HCT116 (cell line): ENCODE data around the gene XPA. TPM values are rescaled to one million over a fixed set of nuclear protein-coding genes. Genes with fewer than 3 reads are reported as not detected.
A peak's percentile ranks its signal among the peaks of the same experiment; 100 is the strongest.

ENCODE experiments used
- ATAC-seq: fragments of 200-7000 bp; cut with Tn5 transposase; 2 replicates; pipeline ENCODE4 v1.9.1; 2020; ENCODE audit warnings: mild to moderate bottlenecking, moderate library complexity
- BruUV-seq: library from RNA; stranded (reverse); fragments of 400-500 nt; replicated peaks from 2 replicates; lab custom pipeline; 2021; lab: Mats Ljungman, UMichigan
- CTCF ChIA-PET: fragments of 300-600 bp; sonication (Branson Sonifier 250); formaldehyde crosslinking; loops from one replicate; lab custom pipeline; 2021; ENCODE audit warnings: antibody characterized with exemption; lab: Charles Lee
- POLR2A ChIA-PET: fragments of 300-600, 350-600 bp; sonication (Branson Sonifier 250); formaldehyde crosslinking; loops from one replicate; lab custom pipeline; 2021; ENCODE audit warnings: antibody characterized with exemption; lab: Charles Lee
- RAD21 ChIA-PET, 2 experiments: fragments of 300-600 bp; sonication (Branson Sonifier 250); formaldehyde crosslinking; loops; one replicate each; lab custom pipeline; 2023; ENCODE audit warnings: low total read pairs in 2 of 2; ENCODE audit not compliant: uncharacterized antibody in 2 of 2, unreplicated experiment in 2 of 2, low non-redundant PET in 1 of 2; lab: Charles Lee
- DNase-seq: peaks from one replicate; pipeline ENCODE4 v3.0.0-alpha.2; 2010; ENCODE audit warnings: low read depth, low spot score
- H2AFZ ChIP-seq: fragments of 200-600 bp; shearing (Covaris generic), sonication (generic); 2 replicates; pipeline ENCODE4 v1.6.1; 2017; ENCODE audit warnings: low read depth, mixed run types, mixed read lengths, antibody characterized with exemption, low read length; ENCODE audit not compliant: poor library complexity, severe bottlenecking
- H3K27ac ChIP-seq: 2 replicates; pipeline ENCODE4 v1.5.1; 2012; ENCODE audit warnings: low read depth, low read length
- H3K27me3 ChIP-seq: fragments of 200-600 bp; sonication (generic); 2 replicates; pipeline ENCODE4 v1.6.1; 2016; ENCODE audit warnings: mixed run types, low read length, mixed read lengths; ENCODE audit not compliant: insufficient read depth
- H3K36me3 ChIP-seq, 2 experiments: fragments of 200-500 bp in 1 of 2; fragments of 200-600 bp in 1 of 2; sonication (Bioruptor generic) in 1 of 2; sonication (generic) in 1 of 2; 2 replicates each; pipeline versions ENCODE4 v1.5.1 to v1.6.1; 2014 to 2016; ENCODE audit warnings: low read length in 2 of 2, inconsistent platforms in 1 of 2, mixed read lengths in 1 of 2, mixed run types in 1 of 2; ENCODE audit not compliant: insufficient read depth in 2 of 2, control insufficient read depth in 1 of 2
- H3K4me1 ChIP-seq, 2 experiments: fragments of 200-600 bp in 1 of 2; sonication (generic) in 1 of 2; 2 replicates each; pipeline versions ENCODE4 v1.5.1 to v1.6.1; 2012 to 2017; ENCODE audit warnings: low read length in 2 of 2, inconsistent platforms in 1 of 2, mild to moderate bottlenecking in 1 of 2, mixed read lengths in 1 of 2, mixed run types in 1 of 2, moderate library complexity in 1 of 2; ENCODE audit not compliant: insufficient read depth in 2 of 2, control insufficient read depth in 1 of 2
- H3K4me2 ChIP-seq: fragments of 200-600 bp; sonication (generic); 2 replicates; pipeline ENCODE4 v1.6.1; 2017; ENCODE audit warnings: mixed run types, low read length, mixed read lengths
- H3K4me3 ChIP-seq, 2 experiments: fragments of 200-600 bp in 1 of 2; sonication (generic) in 1 of 2; replicated peaks in 1 of 2; 2 replicates each; pipeline ENCODE4 v1.5.1; 2011 to 2016; ENCODE audit warnings: low read length in 2 of 2, control low read depth in 1 of 2, low read depth in 1 of 2, mild to moderate bottlenecking in 1 of 2, mixed read lengths in 1 of 2, mixed run types in 1 of 2
- H3K79me2 ChIP-seq: fragments of 200-600 bp; sonication (generic); 2 replicates; pipeline ENCODE4 v1.6.1; 2017; ENCODE audit warnings: mild to moderate bottlenecking, mixed run types, low read length, moderate library complexity, mixed read lengths; ENCODE audit not compliant: insufficient read depth
- H3K9ac ChIP-seq: fragments of 200-600 bp; sonication (generic); 2 replicates; pipeline ENCODE4 v1.6.1; 2016; ENCODE audit warnings: low read length, mixed read lengths
- H3K9me2 ChIP-seq: fragments of 200-600 bp; sonication (generic), shearing (Covaris generic); 2 replicates; pipeline ENCODE4 v1.6.1; 2017; ENCODE audit warnings: mixed run types, mild to moderate bottlenecking, moderate library complexity; ENCODE audit not compliant: insufficient read depth
- H3K9me3 ChIP-seq, 2 experiments: fragments of 200-500 bp in 1 of 2; fragments of 200-600 bp in 1 of 2; sonication (Bioruptor generic) in 1 of 2; sonication (generic) in 1 of 2; 2 replicates each; pipeline ENCODE4 v1.6.1; 2014 to 2017; ENCODE audit warnings: low read length in 2 of 2, mixed read lengths in 2 of 2, inconsistent platforms in 1 of 2, low read depth in 1 of 2, mild to moderate bottlenecking in 1 of 2, mixed run types in 1 of 2, moderate library complexity in 1 of 2; ENCODE audit not compliant: control insufficient read depth in 1 of 2, insufficient read depth in 1 of 2
- H4K20me1 ChIP-seq: fragments of 200-600 bp; sonication (generic), shearing (Covaris generic); 2 replicates; pipeline ENCODE4 v1.6.1; 2017; ENCODE audit warnings: mixed run types, mild to moderate bottlenecking, moderate library complexity; ENCODE audit not compliant: insufficient read depth
- ATF3 ChIP-seq: IDR thresholded peaks from 2 replicates; pipeline ENCODE4 v1.6.1; 2012
- CBX3 ChIP-seq: IDR thresholded peaks from 2 replicates; pipeline ENCODE4 v1.6.1; 2012; ENCODE audit warnings: low read depth
- CEBPB ChIP-seq: IDR thresholded peaks from 2 replicates; pipeline ENCODE4 v1.6.1; 2012; ENCODE audit warnings: low read depth
- EGR1 ChIP-seq: IDR thresholded peaks from 2 replicates; pipeline ENCODE4 v1.6.1; 2012; ENCODE audit warnings: low read depth
- EZH2 ChIP-seq: fragments of 200-600 bp; sonication (generic); IDR thresholded peaks from 2 replicates; pipeline ENCODE4 v1.6.1; 2017; ENCODE audit warnings: antibody characterized with exemption, mixed run types
- POLR2AphosphoS5 ChIP-seq: IDR thresholded peaks from 2 replicates; pipeline ENCODE4 v1.6.1; 2011; ENCODE audit warnings: mild to moderate bottlenecking, low read depth, low read length, moderate library complexity
- RAD21 ChIP-seq: IDR thresholded peaks from 2 replicates; pipeline ENCODE4 v1.6.1; 2012; ENCODE audit warnings: low read depth, mild to moderate bottlenecking
- REST ChIP-seq: IDR thresholded peaks from 2 replicates; pipeline ENCODE4 v1.6.1; 2012; ENCODE audit warnings: low read depth
- SIN3A ChIP-seq: IDR thresholded peaks from 2 replicates; pipeline ENCODE4 v1.6.1; 2012; ENCODE audit warnings: low read depth
- SP1 ChIP-seq: IDR thresholded peaks from 2 replicates; pipeline ENCODE4 v1.6.1; 2012; ENCODE audit warnings: low read depth
- TCF7L2 ChIP-seq: IDR thresholded peaks from 2 replicates; pipeline ENCODE4 v1.7.0; 2011; ENCODE audit warnings: borderline replicate concordance, inconsistent platforms; ENCODE audit not compliant: insufficient read depth, insufficient read length; ENCODE audit errors: extremely low read depth
- YY1 ChIP-seq: IDR thresholded peaks from 2 replicates; pipeline ENCODE4 v1.6.1; 2011; ENCODE audit warnings: low read length, low read depth, moderate library complexity, mild to moderate bottlenecking; ENCODE audit not compliant: insufficient replicate concordance; ENCODE audit errors: extremely low read depth
- ZFX ChIP-seq: fragments of 450-650 bp; IDR thresholded peaks from 2 replicates; pipeline ENCODE4 v1.6.1; 2017
- ZNF274 ChIP-seq: fragments of 200-500 bp; sonication (Bioruptor generic); IDR thresholded peaks from 2 replicates; pipeline ENCODE4 v1.6.1; 2014; ENCODE audit warnings: mild to moderate bottlenecking, low read depth, low read length, inconsistent platforms
- intact Hi-C: fragments of 100-400 bp; cut with micrococcal nuclease; formaldehyde crosslinking; loops from 2 replicates; pipeline ENCODE4 v1.10.0; 2022
- total RNA-seq: library from RNA; stranded (reverse); gene quantifications from one replicate; pipeline ENCODE4 v1.2.1, GENCODE V29; 2021; ENCODE audit not compliant: unreplicated experiment
- TF ChIP-seq, protein P1 (sequence below): IDR thresholded peaks from 2 replicates; pipeline ENCODE4 v1.6.1; 2011; ENCODE audit warnings: mild to moderate bottlenecking, low read length, moderate library complexity; ENCODE audit not compliant: insufficient replicate concordance; ENCODE audit errors: extremely low read depth
- TF ChIP-seq, protein P2 (sequence below): IDR thresholded peaks from 2 replicates; pipeline ENCODE4 v1.6.1; 2012

XPA gene
- total RNA-seq, 1 experiment from 2014 or later, result 9.3 TPM

GRCh38 chr9:97632985-97633858 lies 63.9 kb downstream of the XPA start, which contains the start of the genes NCBP1 and TSTD2 (continued):
- TF ChIP-seq, protein P1, sequence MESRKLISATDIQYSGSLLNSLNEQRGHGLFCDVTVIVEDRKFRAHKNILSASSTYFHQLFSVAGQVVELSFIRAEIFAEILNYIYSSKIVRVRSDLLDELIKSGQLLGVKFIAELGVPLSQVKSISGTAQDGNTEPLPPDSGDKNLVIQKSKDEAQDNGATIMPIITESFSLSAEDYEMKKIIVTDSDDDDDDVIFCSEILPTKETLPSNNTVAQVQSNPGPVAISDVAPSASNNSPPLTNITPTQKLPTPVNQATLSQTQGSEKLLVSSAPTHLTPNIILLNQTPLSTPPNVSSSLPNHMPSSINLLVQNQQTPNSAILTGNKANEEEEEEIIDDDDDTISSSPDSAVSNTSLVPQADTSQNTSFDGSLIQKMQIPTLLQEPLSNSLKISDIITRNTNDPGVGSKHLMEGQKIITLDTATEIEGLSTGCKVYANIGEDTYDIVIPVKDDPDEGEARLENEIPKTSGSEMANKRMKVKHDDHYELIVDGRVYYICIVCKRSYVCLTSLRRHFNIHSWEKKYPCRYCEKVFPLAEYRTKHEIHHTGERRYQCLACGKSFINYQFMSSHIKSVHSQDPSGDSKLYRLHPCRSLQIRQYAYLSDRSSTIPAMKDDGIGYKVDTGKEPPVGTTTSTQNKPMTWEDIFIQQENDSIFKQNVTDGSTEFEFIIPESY, result no peak
- peak; percentile 83 for TF ChIP-seq SP1
- TF ChIP-seq EZH2, result no peak
- TF ChIP-seq CBX3, result no peak; the same call in 1 of the 2 replicates
- no peak for TF ChIP-seq RAD21
- TF ChIP-seq, all 23 proteins: peak for 10

- intact Hi-C loops, result loop anchor here (5.0 kb wide), 1 partner anchor 1375 kb away; no protein-coding TSS in a partner anchor
- Histone ChIP-seq H3K9me3 (no peaks in the 10 kb centered on the region), H2AFZ (no peak overlapping the region), H3K4me2 (peak overlapping the region; percentile 81), H3K79me2 (peaks cover 67% of the 10 kb centered on the region), H3K36me3 (no peaks in the 10 kb centered on the region), H3K4me1 (peaks cover 9 to 15% of the 10 kb centered on the region in 2 experiments; a peak in 2 of 4 replicates), H4K20me1 (peaks cover 8% of the 10 kb centered on the region; the same call in 1 of the 2 replicates), H3K27ac (peak overlapping the region; percentile 95), H3K27me3 (no peaks in the 10 kb centered on the region), H3K9ac (peak overlapping the region; percentile 91), H3K4me3 (peak overlapping the region; percentile 95 to 97), H3K9me2 (no peaks in the 10 kb centered on the region)
- ChIA-PET POLR2A (interaction anchor here (1.0 to 1.9 kb wide), 7 partner anchors 13 to 394 kb away, joined by 3 to 9 read pairs (median 4); partner anchors contain the start of genes TMOD1 and XPA), CTCF (interaction anchor here (0.7 to 2.1 kb wide), 7 partner anchors 17 to 776 kb away, joined by 3 to 11 read pairs (median 3); partner anchors contain the start of gene TRMO), RAD21 (no interaction called here)
- BruUV-seq, result TSS peak; percentile 90
- peak; percentile 10 for ATAC-seq
- DNase-seq, result no peak
- TF ChIP-seq, protein P2, sequence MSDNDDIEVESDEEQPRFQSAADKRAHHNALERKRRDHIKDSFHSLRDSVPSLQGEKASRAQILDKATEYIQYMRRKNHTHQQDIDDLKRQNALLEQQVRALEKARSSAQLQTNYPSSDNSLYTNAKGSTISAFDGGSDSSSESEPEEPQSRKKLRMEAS, result no peak
- TF ChIP-seq CEBPB (no peak), ATF3 (no peak), REST (no peak), SP1 (no peak), YY1 (no peak), POLR2AphosphoS5 (no peak), ZFX (no peak), TCF7L2 (no peak), RAD21 (no peak), ZNF274 (no peak), SIN3A (no peak), EGR1 (no peak), CBX3 (no peak)
Observed at GRCh38 chr9:97632248-97632984, 64.7 kb downstream of the XPA start.
